T-helper 9 cell (primary cell): ENCODE data around the gene INPPL1.
"Not testable (repeated sequence)": the region's sequence is repeated elsewhere in the genome, so short reads cannot be mapped to it uniquely, and the experiment has no call there.

Source experiments
- DNase-seq: peaks from one replicate; pipeline ENCODE4 v3.0.0-alpha.2; 2020
- total RNA-seq, 2 donors: gene quantifications; one replicate each; lab custom pipeline; 2026; lab: John Stamatoyannopoulos, UW

The INPPL1 gene, protein sequence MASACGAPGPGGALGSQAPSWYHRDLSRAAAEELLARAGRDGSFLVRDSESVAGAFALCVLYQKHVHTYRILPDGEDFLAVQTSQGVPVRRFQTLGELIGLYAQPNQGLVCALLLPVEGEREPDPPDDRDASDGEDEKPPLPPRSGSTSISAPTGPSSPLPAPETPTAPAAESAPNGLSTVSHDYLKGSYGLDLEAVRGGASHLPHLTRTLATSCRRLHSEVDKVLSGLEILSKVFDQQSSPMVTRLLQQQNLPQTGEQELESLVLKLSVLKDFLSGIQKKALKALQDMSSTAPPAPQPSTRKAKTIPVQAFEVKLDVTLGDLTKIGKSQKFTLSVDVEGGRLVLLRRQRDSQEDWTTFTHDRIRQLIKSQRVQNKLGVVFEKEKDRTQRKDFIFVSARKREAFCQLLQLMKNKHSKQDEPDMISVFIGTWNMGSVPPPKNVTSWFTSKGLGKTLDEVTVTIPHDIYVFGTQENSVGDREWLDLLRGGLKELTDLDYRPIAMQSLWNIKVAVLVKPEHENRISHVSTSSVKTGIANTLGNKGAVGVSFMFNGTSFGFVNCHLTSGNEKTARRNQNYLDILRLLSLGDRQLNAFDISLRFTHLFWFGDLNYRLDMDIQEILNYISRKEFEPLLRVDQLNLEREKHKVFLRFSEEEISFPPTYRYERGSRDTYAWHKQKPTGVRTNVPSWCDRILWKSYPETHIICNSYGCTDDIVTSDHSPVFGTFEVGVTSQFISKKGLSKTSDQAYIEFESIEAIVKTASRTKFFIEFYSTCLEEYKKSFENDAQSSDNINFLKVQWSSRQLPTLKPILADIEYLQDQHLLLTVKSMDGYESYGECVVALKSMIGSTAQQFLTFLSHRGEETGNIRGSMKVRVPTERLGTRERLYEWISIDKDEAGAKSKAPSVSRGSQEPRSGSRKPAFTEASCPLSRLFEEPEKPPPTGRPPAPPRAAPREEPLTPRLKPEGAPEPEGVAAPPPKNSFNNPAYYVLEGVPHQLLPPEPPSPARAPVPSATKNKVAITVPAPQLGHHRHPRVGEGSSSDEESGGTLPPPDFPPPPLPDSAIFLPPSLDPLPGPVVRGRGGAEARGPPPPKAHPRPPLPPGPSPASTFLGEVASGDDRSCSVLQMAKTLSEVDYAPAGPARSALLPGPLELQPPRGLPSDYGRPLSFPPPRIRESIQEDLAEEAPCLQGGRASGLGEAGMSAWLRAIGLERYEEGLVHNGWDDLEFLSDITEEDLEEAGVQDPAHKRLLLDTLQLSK
- 92.2 to 122 reads per million in 2 donors for total RNA-seq

- peak; percentile 25 for DNase-seq
Observed at GRCh38 chr11:72224564-72225410, at the start of gene INPPL1. INPPL1 (plus strand) TSS chr11:72224767; CDS start chr11:72224985, 218 bp downstream.

GRCh38 chr11:72177656-72178055, 46.9 kb upstream of the INPPL1 start:
- DNase-seq = no peak

DNA sequence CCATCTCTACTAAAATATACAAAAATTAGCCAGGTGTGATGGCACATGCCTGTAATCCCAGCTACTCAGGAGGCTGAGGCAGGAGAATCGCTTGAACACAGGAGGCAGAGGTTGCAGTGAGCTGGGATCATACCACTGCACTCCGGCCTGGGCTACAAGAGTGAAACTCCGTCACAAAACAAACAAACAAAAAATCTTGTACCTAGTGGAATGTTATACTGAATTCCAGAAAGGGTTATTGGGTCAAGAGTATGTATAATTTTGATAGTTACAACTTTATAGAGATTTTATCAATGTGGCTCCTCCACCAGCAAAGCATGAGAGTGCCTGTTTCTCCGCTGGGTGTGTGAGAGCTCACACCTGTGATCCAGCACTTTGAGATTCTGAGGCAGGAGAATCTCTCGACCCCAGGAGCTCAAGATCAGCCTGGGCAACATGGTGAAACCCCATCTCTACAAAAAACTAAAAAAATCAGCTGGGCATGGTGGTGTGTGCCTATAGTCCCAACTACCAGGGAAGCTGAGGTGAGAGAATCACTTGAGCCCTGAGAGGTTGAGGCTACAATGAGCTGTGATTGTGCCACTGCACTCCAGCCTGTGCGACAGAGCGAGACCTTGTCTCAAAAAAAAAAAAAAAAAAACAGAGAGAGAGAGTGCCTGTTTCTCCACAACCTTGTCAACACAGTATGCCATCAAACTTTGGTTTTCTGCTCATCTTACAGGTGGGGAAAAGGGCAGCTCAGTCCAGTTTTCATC, 45.3 kb upstream of the INPPL1 start:
- no peak for DNase-seq

- no peak for DNase-seq
Observed at GRCh38 chr11:72179804-72180396, 44.7 kb upstream of the INPPL1 start.

DNA sequence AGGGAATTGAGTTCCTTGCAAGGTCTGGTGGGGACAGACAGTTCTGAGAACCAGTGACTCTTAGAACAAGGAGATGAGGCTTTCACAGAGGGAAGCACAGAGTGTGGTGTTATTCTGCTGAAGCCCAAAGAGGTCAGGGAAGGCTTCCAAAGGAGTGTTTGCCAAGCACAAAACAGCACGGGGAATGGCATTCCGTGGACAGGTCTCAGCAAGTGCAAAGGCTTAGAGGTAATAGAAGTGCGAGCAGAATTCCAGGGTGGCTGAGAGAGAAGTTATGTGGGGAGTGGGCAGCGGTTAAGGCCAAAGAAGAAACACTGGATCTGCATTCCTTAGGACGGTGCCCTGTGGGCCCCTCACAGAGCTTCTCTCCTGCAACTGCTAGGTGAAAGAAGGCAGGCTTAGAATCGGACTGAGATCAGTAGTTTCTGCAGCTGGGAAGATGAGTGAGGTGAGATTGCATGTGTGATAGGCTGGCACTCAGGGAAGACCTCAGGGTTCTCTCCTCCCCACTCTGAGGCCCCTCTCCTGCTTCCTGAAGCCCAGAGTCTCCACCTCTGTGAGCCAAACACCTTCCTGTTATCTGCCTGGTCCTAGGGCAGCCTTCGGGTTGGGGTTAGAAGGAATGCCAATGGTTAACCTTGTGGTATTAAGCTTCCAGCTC, 43.5 kb upstream of the INPPL1 start:
- DNase-seq = not testable (repeated sequence)

DNA sequence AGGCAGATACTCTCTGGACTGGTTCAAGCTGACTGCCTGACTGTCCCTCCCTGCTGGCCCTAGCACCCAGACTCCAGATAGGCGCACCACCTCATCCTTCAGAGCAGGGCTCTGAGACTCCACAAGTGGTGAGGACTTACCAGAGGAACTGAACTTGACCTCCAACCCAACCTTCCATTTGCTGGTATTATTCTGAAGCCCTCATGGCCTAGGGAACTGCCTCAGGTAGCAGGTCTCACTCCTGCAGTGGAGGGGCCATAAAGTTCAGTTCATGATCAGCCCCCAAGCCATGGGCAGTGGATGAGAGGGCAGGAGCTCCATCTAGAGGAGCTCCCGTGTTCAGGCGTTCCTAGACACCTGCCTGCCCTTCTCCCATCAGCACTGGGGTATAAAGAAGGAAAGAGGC, 43.0 kb upstream of the INPPL1 start:
- DNase-seq = not testable (repeated sequence)

GRCh38 chr11:72188267-72188666, 36.3 kb upstream of the INPPL1 start:
- no peak for DNase-seq

DNA sequence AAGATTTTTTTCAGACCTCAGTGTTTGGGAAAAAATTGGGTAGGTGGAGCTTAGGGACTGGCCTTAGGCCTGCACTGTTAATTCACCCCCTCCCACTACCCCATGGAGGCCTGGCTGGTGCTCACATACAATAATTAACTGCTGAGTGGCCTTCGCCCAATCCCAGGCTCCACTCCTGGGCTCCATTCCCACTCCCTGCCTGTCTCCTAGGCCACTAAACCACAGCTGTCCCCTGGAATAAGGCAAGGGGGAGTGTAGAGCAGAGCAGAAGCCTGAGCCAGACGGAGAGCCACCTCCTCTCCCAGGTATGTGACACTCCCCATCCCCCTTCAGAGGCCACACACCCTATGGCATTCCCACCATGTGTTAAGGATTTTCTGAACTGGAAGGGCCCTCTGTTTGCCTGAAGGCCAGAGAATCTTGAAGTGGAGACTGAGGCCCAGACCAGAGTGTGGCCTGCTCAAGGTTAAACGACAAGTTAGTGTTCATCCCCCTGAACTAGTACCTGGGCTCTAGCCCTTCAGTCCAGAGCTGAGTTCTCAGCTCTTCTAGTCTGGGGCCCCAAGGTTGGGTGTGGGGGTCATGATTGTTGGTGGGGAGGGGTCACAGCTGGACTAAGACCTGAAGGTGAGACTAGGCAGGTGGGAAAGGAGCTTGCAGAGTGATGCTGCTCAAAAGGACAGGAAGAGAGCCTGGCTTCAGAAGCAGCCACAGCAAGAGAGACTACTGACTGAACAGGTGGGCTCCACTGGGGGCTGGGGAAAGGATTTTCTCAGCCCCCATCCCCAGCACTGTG, 34.9 kb upstream of the INPPL1 start:
- DNase-seq = no peak

GRCh38 chr11:72190631-72191071, 33.9 kb upstream of the INPPL1 start:
- no peak for DNase-seq

GRCh38 chr11:72191961-72192381, 32.6 kb upstream of the INPPL1 start, which contains the start of gene FOLR1:
FOLR1 (plus strand) TSS chr11:72192140; CDS start chr11:72192174, 34 bp downstream.
- no peak for DNase-seq

- no peak for DNase-seq
Observed at GRCh38 chr11:72195518-72196270, 28.9 kb upstream of the INPPL1 start.

DNA sequence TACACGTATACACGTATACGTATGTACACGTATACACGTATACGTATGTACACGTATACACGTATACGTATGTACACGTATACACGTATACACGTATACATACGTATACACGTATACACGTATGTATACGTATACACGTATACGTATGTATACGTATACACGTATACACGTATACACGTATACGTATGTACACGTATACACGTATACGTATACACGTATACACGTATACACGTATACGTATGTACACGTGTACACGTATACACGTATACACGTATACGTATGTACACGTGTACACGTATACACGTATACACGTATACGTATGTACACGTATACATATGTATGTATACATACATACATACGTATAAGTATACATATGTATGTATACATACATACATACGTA, 23.1 kb upstream of the INPPL1 start:
- DNase-seq = not testable (repeated sequence)

DNA sequence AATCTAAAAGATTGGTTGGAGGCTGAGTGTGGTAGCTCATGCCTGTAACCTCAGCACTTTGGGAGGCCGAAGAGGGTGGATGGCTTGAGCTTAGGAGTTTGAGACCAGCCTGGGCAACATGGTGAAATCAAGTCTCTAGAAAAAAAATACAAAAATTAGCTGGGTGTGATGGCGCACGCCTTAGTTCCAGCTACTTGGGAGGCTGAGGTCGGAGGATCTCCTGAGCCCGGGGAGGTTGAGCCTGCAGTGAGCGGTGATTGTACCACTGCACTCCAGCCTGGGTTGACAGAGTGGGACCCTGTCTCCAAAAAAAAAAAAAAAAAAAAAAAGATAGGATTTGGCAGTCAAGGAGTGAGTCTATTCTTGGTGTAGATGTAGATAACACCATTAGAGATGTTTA, 22.0 kb upstream of the INPPL1 start:
- no peak for DNase-seq

- no peak for DNase-seq
Observed at GRCh38 chr11:72203163-72203562, 21.4 kb upstream of the INPPL1 start.

- no peak for DNase-seq
Observed at GRCh38 chr11:72204886-72205285, 19.7 kb upstream of the INPPL1 start.

- not testable (repeated sequence) for DNase-seq
Observed at GRCh38 chr11:72206794-72207193, 17.8 kb upstream of the INPPL1 start.

DNA sequence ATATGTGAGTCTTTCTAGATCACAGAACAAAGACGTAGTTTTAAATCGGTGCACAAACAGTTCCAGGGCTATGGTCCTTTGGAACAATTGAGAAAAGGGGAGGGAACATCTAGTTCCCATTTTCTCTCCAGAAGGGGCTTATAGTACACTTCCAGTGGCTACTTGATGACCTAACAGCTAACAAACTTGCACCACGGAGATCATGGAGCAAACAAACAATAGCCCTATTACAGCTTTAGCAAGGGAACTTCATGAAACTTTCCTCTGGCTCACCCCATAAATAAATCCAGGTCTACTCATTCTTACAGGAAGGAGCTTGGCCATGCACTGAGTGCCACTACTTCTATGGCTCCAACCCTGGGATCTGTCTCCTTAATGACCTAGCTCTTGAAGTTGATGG, 16.3 kb upstream of the INPPL1 start:
- no peak for DNase-seq

GRCh38 chr11:72209101-72209500, 15.5 kb upstream of the INPPL1 start:
- no peak for DNase-seq
